Tibial nerve (tissue), 4 donors: ENCODE measurements around the gene KSR2. TPM values are rescaled to one million over a fixed set of nuclear protein-coding genes. Genes with fewer than 3 reads are reported as not detected.

Source experiments
- DNase-seq, 2 donors: peaks; one replicate each; pipeline ENCODE4 v3.0.0-alpha.2; 2019; ENCODE audit warnings: low spot score in 2 of 2
- H3K27ac ChIP-seq, 4 donors: fragments of 200-600 bp; sonication (generic) in 3 of 4; one replicate each; pipeline ENCODE4 v1.5.1; 2017 to 2019; ENCODE audit warnings: mild to moderate bottlenecking in 1 of 4
- H3K27me3 ChIP-seq, 2 donors: fragments of 200-600 bp; sonication (generic) in 1 of 2; one replicate each; pipeline versions ENCODE4 v1.5.1 to v1.6.0; 2017 to 2019
- H3K36me3 ChIP-seq, 3 donors: fragments of 200-600 bp; sonication (generic); one replicate each; pipeline ENCODE4 v1.5.1; 2018 to 2019
- H3K4me1 ChIP-seq, 4 donors: fragments of 200-600 bp; sonication (generic) in 3 of 4; one replicate each; pipeline ENCODE4 v1.5.1; 2017 to 2019
- H3K4me3 ChIP-seq, 4 donors: fragments of 200-600 bp; sonication (generic) in 3 of 4; one replicate each; pipeline ENCODE4 v1.5.1; 2017 to 2019; ENCODE audit warnings: mild to moderate bottlenecking in 1 of 4, moderate library complexity in 1 of 4
- H3K9me3 ChIP-seq, 4 donors: fragments of 200-600 bp; sonication (generic) in 3 of 4; one replicate each; pipeline ENCODE4 v1.5.1; 2017 to 2019
- CTCF ChIP-seq, 5 experiments: fragments of 200-600 bp in 3 of 5; fragments of 450-650 bp in 2 of 5; sonication (generic) in 3 of 5; IDR thresholded peaks; one replicate each; pipeline ENCODE4 v1.5.1; 2016 to 2019; ENCODE audit warnings: antibody characterized with exemption in 5 of 5, mild to moderate bottlenecking in 3 of 5, moderate library complexity in 2 of 5
- EP300 ChIP-seq, 2 donors: sonication (generic); formaldehyde crosslinking; IDR thresholded peaks; one replicate each; pipeline ENCODE4 v1.6.1; 2017; ENCODE audit warnings: antibody characterized with exemption in 2 of 2, mild to moderate bottlenecking in 1 of 2
- POLR2A ChIP-seq, 2 donors: fragments of 450-650 bp; IDR thresholded peaks; one replicate each; pipeline ENCODE4 v1.6.1; 2017; ENCODE audit warnings: antibody characterized with exemption in 2 of 2, mild to moderate bottlenecking in 2 of 2, moderate library complexity in 2 of 2
- WGBS, 2 donors: methylation state at CpG; one replicate each; pipeline ENCODE4 v1.1.5; 2018; 5-methylcytosine and 5-hydroxymethylcytosine counted together
- total RNA-seq, 4 donors: library from RNA; depleted of rRNA; stranded (reverse); fragments of >200 nt; gene quantifications; one replicate each; pipeline ENCODE4 v1.1.0, GENCODE V29; 2016

KSR2 gene
- total RNA-seq, 4 donors from 2014 or later, result under 0.01 TPM; not detected in 3

GRCh38 chr12:117904051-117904450, 64.7 kb downstream of the KSR2 start:
- 78 to 85% methylated on average over 6 of the region's 6 CpGs for WGBS, 2 donors
- Histone ChIP-seq H3K9me3 (peaks cover 0 to 6% (median 0%) of the 10 kb centered on the region in 4 donors), H3K4me1 (no peaks in the 10 kb centered on the region), H3K36me3 (no peaks in the 10 kb centered on the region), H3K4me3 (no peak overlapping the region), H3K27ac (no peak overlapping the region), H3K27me3 (no peaks in the 10 kb centered on the region)
- TF ChIP-seq CTCF (IDR thresholded peaks at IDR 0.05) (no peak), EP300 (IDR thresholded peaks at IDR 0.05) (no peak), POLR2A (IDR thresholded peaks at IDR 0.05) (no peak)
- DNase-seq, result no peak

- Histone ChIP-seq H3K4me3 (no peak overlapping the region), H3K27ac (no peak overlapping the region), H3K4me1 (no peaks in the 10 kb centered on the region), H3K36me3 (no peaks in the 10 kb centered on the region), H3K27me3 (no peaks in the 10 kb centered on the region), H3K9me3 (peaks cover 0 to 6% (median 0%) of the 10 kb centered on the region in 4 donors)
- no peak for DNase-seq
- 61 to 68% methylated on average over 3 of the region's 3 CpGs for WGBS, 2 donors
- TF ChIP-seq POLR2A (IDR thresholded peaks at IDR 0.05) (no peak), EP300 (IDR thresholded peaks at IDR 0.05) (no peak), CTCF (IDR thresholded peaks at IDR 0.05) (no peak)
These were observed 65.5 kb downstream of the KSR2 start for GRCh38 chr12:117903110-117903840.

- no peak for DNase-seq
- Histone ChIP-seq H3K27me3 (no peaks in the 10 kb centered on the region), H3K9me3 (peaks cover 0 to 6% (median 0%) of the 10 kb centered on the region in 4 donors), H3K36me3 (no peaks in the 10 kb centered on the region), H3K27ac (no peak overlapping the region), H3K4me1 (no peaks in the 10 kb centered on the region), H3K4me3 (no peak overlapping the region)
- 81 to 84% methylated on average over 8 of the region's 8 CpGs for WGBS, 2 donors
- no peak for TF ChIP-seq POLR2A (IDR thresholded peaks at IDR 0.05)
- no peak for TF ChIP-seq CTCF (IDR thresholded peaks at IDR 0.05)
- no peak for TF ChIP-seq EP300 (IDR thresholded peaks at IDR 0.05)
These were observed 67.2 kb downstream of the KSR2 start for GRCh38 chr12:117901631-117902030.

GRCh38 chr12:117900561-117900960, 68.2 kb downstream of the KSR2 start:
- no peak overlapping the region for H3K4me3 ChIP-seq
- no peaks in the 10 kb centered on the region for H3K4me1 ChIP-seq
- no peaks in the 10 kb centered on the region for H3K27me3 ChIP-seq
- TF ChIP-seq EP300 (IDR thresholded peaks at IDR 0.05), result no peak
- no peak for TF ChIP-seq POLR2A (IDR thresholded peaks at IDR 0.05)
- no peak for TF ChIP-seq CTCF (IDR thresholded peaks at IDR 0.05)
- H3K36me3 ChIP-seq, result no peaks in the 10 kb centered on the region
- DNase-seq, result no peak
- no peak overlapping the region for H3K27ac ChIP-seq
- peaks cover 0 to 6% (median 0%) of the 10 kb centered on the region in 4 donors for H3K9me3 ChIP-seq
- 88 to 92% methylated on average over 4 of the region's 4 CpGs for WGBS, 2 donors

- 67 to 78% methylated on average over 14 of the region's 14 CpGs for WGBS, 2 donors
- no peak overlapping the region for H3K4me3 ChIP-seq
- TF ChIP-seq CTCF (IDR thresholded peaks at IDR 0.05) (no peak), POLR2A (IDR thresholded peaks at IDR 0.05) (no peak), EP300 (IDR thresholded peaks at IDR 0.05) (no peak)
These were observed 71.2 kb downstream of the KSR2 start for GRCh38 chr12:117897372-117898161.

More at GRCh38 chr12:117897372-117898161, 71.2 kb downstream of the KSR2 start:
- H3K27ac ChIP-seq, result no peak overlapping the region
- H3K4me1 ChIP-seq, result no peaks in the 10 kb centered on the region
- H3K27me3 ChIP-seq, result no peaks in the 10 kb centered on the region
- H3K36me3 ChIP-seq, result no peaks in the 10 kb centered on the region
- peaks cover 0 to 6% (median 0%) of the 10 kb centered on the region in 4 donors for H3K9me3 ChIP-seq
- no peak for DNase-seq
